HAP-1 (cell line): ENCODE results near the gene SPOCK1.
"Not testable (repeated sequence)": the region's sequence is repeated elsewhere in the genome, so short reads cannot be mapped to it uniquely, and the experiment has no call there.

Source experiments
- DNase-seq, 2 experiments: peaks; one replicate each; pipeline ENCODE4 v3.0.0-alpha.2; 2016 to 2020; ENCODE audit warnings: low spot score in 2 of 2
- H3K27me3 ChIP-seq: fragments of 250-450 bp; sonication (Bioruptor Pico); 2 replicates; pipeline ENCODE4 v1.5.1; 2020; ENCODE audit warnings: low read depth, mild to moderate bottlenecking, moderate library complexity
- H3K36me3 ChIP-seq: fragments of 250-450 bp; sonication (Bioruptor Pico); replicated peaks from 2 replicates; pipeline ENCODE4 v1.5.1; 2020; ENCODE audit warnings: mild to moderate bottlenecking
- H3K4me1 ChIP-seq: fragments of 250-450 bp; sonication (Bioruptor Pico); 2 replicates; pipeline ENCODE4 v1.5.1; 2020; ENCODE audit warnings: mild to moderate bottlenecking
- H3K4me3 ChIP-seq: fragments of 250-450 bp; sonication (Bioruptor Pico); 2 replicates; pipeline ENCODE4 v1.5.1; 2020; ENCODE audit warnings: mild to moderate bottlenecking, moderate library complexity
- H3K9me3 ChIP-seq: fragments of 250-450 bp; sonication (Bioruptor Pico); 2 replicates; pipeline ENCODE4 v1.5.1; 2020; ENCODE audit warnings: mild to moderate bottlenecking, moderate library complexity
- in situ Hi-C: fragments of 300-500 bp; cut with MboI; formaldehyde crosslinking; loops from 3 replicates; pipeline ENCODE4 v1.14.3; 2020; ENCODE audit warnings: low sequenced_read_pairs, inconsistent platforms, mixed read lengths

Gene SPOCK1

DNA sequence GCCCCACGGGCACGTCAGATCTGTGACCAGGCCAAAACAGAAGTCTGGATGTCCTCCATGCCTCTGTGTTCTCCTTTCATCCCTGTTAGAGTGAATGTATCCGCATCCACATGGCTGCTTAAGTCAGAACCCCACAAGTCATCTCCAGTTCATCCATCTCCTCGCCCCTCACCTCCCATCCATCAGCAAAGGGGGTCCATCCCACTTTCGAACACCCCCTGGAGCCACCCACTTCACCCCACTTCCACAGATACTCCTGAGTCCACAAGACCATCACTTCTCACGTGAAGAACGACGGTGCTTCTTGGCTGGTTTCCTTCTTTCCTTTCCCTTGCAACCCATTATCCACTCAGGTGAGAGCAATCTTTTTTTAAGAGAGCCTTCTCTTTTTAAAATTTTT is 3.5 kb upstream of the SPOCK1 start:
- no peaks in the 10 kb centered on the region for H3K4me1 ChIP-seq
- H3K4me3 ChIP-seq, result no peak overlapping the region
- no peaks in the 10 kb centered on the region for H3K36me3 ChIP-seq
- DNase-seq, result no peak
- no peaks in the 10 kb centered on the region for H3K9me3 ChIP-seq
- in situ Hi-C loops, result loop anchor here (10.0 kb wide), 1 partner anchor 188 kb away; no protein-coding TSS in a partner anchor
- H3K27me3 ChIP-seq, result no peaks in the 10 kb centered on the region

GRCh38 chr5:137501846-137502406 is 2.8 kb upstream of the SPOCK1 start:
- no peak for DNase-seq
- in situ Hi-C loops, result loop anchor here (10.0 kb wide), 1 partner anchor 187 kb away; no protein-coding TSS in a partner anchor
- H3K27me3 ChIP-seq, result no peaks in the 10 kb centered on the region
- no peak overlapping the region for H3K4me3 ChIP-seq
- no peaks in the 10 kb centered on the region for H3K36me3 ChIP-seq
- no peaks in the 10 kb centered on the region for H3K4me1 ChIP-seq
- H3K9me3 ChIP-seq, result no peaks in the 10 kb centered on the region

- no peaks in the 10 kb centered on the region for H3K36me3 ChIP-seq
- H3K27me3 ChIP-seq, result 0 out of 2 replicates have a peak, but pooled peaks cover 3% of the 10 kb centered on the region
- in situ Hi-C loops, result loop anchor here (10.0 kb wide), 1 partner anchor 186 kb away; no protein-coding TSS in a partner anchor
- H3K4me3 ChIP-seq, result no peak overlapping the region
- no peak for DNase-seq
- no peaks in the 10 kb centered on the region for H3K4me1 ChIP-seq
- H3K9me3 ChIP-seq, result no peaks in the 10 kb centered on the region
These were observed 2.1 kb upstream of the SPOCK1 start for GRCh38 chr5:137501226-137501625.

DNA sequence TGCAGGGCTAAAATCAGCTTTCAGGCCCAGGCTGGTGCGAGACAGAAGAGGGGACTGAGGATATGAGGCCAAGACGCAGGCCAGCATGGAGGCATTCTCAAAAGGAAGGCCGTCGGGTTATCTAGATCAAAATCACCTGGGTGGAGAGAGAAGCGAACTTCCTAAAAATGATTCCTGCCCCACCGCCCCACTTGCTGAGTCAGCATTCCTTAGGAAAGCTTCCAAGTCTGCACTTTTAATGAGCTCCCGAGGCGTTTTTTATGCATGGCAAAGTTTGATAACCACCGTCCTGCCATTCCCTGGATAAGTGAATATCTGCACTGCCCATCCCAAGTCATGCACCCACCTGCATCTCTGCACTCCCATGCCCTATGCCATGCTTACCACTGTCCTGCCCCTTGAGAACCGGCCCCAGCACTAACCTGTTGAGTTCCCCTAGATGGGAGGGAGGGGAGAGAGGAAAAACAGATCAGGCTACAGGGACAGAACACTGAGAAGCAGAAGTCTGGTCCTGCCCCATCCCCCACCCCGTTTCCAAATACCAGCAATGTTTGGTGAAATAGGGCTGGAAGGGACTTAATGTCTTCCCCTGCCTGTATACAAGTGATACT is 1.6 kb upstream of the SPOCK1 start:
- Histone ChIP-seq H3K4me1 (no peaks in the 10 kb centered on the region), H3K36me3 (no peaks in the 10 kb centered on the region), H3K9me3 (no peaks in the 10 kb centered on the region), H3K4me3 (no peak overlapping the region), H3K27me3 (0 out of 2 replicates have a peak, but pooled peaks cover 3% of the 10 kb centered on the region)
- no peak for DNase-seq
- in situ Hi-C loops, result loop anchor here (10.0 kb wide), 1 partner anchor 186 kb away; no protein-coding TSS in a partner anchor

GRCh38 chr5:137499506-137499847 is 351 bp upstream of the SPOCK1 start:
- H3K9me3 ChIP-seq, H3K36me3 ChIP-seq, H3K4me3 ChIP-seq, in situ Hi-C loops, H3K4me1 ChIP-seq, DNase-seq, H3K27me3 ChIP-seq: not testable (repeated sequence)

- Histone ChIP-seq H3K27me3 (0 out of 2 replicates have a peak, but pooled peaks cover 3% of the 10 kb centered on the region), H3K36me3 (no peaks in the 10 kb centered on the region), H3K9me3 (no peaks in the 10 kb centered on the region), H3K4me3 (no peak overlapping the region), H3K4me1 (no peaks in the 10 kb centered on the region)
- no peak for DNase-seq
- in situ Hi-C loops, result no loop called here
These were observed 808 bp downstream of the SPOCK1 start for GRCh38 chr5:137498301-137498735.

- no peak for DNase-seq
- in situ Hi-C loops, result no loop called here
- no peak overlapping the region for H3K4me3 ChIP-seq
These were observed 1.5 kb downstream of the SPOCK1 start for GRCh38 chr5:137497396-137498290.

GRCh38 chr5:137496919-137497318 is 2.2 kb downstream of the SPOCK1 start:
- H3K27me3 ChIP-seq, result 0 out of 2 replicates have a peak, but pooled peaks cover 3% of the 10 kb centered on the region
- no peak overlapping the region for H3K4me3 ChIP-seq
- H3K9me3 ChIP-seq, result no peaks in the 10 kb centered on the region
- DNase-seq, result no peak
- in situ Hi-C loops, result no loop called here
- no peaks in the 10 kb centered on the region for H3K4me1 ChIP-seq
- H3K36me3 ChIP-seq, result no peaks in the 10 kb centered on the region

More at GRCh38 chr5:137497396-137498290, 1.5 kb downstream of the SPOCK1 start:
- Histone ChIP-seq H3K36me3 (no peaks in the 10 kb centered on the region), H3K9me3 (no peaks in the 10 kb centered on the region), H3K4me1 (no peaks in the 10 kb centered on the region), H3K27me3 (0 out of 2 replicates have a peak, but pooled peaks cover 3% of the 10 kb centered on the region)

DNA sequence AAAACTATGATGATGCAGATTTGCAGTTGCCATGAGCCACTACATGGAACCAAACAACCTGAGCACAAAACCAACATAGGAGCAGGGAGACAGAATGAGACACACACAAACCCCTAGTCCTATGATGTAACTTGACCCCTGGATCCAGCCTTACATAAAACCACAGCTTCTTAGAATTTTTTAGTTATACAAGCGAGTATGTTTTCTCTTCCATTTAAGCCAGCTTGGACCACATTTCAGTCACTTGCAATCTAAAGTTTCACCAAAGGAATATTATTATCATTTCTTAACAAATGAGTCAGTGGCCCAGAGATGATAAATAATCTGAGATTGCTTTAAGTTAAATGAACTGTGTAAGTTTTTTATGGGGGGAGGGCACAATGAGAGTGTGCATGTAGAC is 6.8 kb downstream of the SPOCK1 start:
- no peaks in the 10 kb centered on the region for H3K4me1 ChIP-seq
- 0 out of 2 replicates have a peak, but pooled peaks cover 3% of the 10 kb centered on the region for H3K27me3 ChIP-seq
- no peaks in the 10 kb centered on the region for H3K36me3 ChIP-seq
- DNase-seq, result no peak
- H3K4me3 ChIP-seq, result no peak overlapping the region
- in situ Hi-C loops, result no loop called here
- no peaks in the 10 kb centered on the region for H3K9me3 ChIP-seq

- Histone ChIP-seq H3K4me3 (no peak overlapping the region), H3K36me3 (no peaks in the 10 kb centered on the region), H3K9me3 (no peaks in the 10 kb centered on the region), H3K27me3 (no peaks in the 10 kb centered on the region), H3K4me1 (no peaks in the 10 kb centered on the region)
- no peak for DNase-seq
- in situ Hi-C loops, result no loop called here
These were observed 8.0 kb downstream of the SPOCK1 start for GRCh38 chr5:137491121-137491520.

GRCh38 chr5:137490591-137490990 is 8.5 kb downstream of the SPOCK1 start:
- DNase-seq, result no peak
- Histone ChIP-seq H3K4me1 (no peaks in the 10 kb centered on the region), H3K36me3 (no peaks in the 10 kb centered on the region), H3K27me3 (no peaks in the 10 kb centered on the region), H3K4me3 (no peak overlapping the region), H3K9me3 (no peaks in the 10 kb centered on the region)
- in situ Hi-C loops, result no loop called here

DNA sequence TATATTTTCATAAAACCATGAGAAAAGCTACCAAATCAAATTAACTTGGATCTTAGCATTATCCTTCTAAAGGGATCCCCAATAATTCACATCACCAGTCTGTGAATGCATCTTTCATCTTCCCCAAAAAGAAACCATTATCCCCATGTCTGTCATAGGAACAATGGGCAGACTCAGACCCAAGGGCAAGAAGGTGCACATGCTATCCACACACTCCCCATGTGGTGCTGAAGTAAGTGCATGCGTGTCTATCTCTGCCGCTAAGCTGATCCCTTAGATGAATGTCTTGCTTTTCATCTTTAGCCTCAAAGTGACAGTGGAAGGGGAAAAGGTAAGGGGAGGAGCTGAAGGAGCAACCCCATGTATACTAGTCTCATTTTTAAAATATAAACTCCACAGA is 10.2 kb downstream of the SPOCK1 start:
- Histone ChIP-seq H3K36me3 (no peaks in the 10 kb centered on the region), H3K4me3 (no peak overlapping the region), H3K9me3 (no peaks in the 10 kb centered on the region), H3K27me3 (no peaks in the 10 kb centered on the region), H3K4me1 (no peaks in the 10 kb centered on the region)
- DNase-seq, result no peak
- in situ Hi-C loops, result no loop called here

- Histone ChIP-seq H3K4me3 (no peak overlapping the region), H3K9me3 (no peaks in the 10 kb centered on the region), H3K27me3 (no peaks in the 10 kb centered on the region), H3K4me1 (no peaks in the 10 kb centered on the region), H3K36me3 (no peaks in the 10 kb centered on the region)
- no peak for DNase-seq
- in situ Hi-C loops, result no loop called here
These were observed 10.6 kb downstream of the SPOCK1 start for GRCh38 chr5:137488516-137488915.

- DNase-seq, result no peak
- Histone ChIP-seq H3K27me3 (no peaks in the 10 kb centered on the region), H3K9me3 (no peaks in the 10 kb centered on the region), H3K4me3 (no peak overlapping the region), H3K4me1 (no peaks in the 10 kb centered on the region), H3K36me3 (no peaks in the 10 kb centered on the region)
- in situ Hi-C loops, result no loop called here
These were observed 11.5 kb downstream of the SPOCK1 start for GRCh38 chr5:137487600-137487999.
